ENCODE results near the gene EFNB1.

EFNB1 gene

DNA sequence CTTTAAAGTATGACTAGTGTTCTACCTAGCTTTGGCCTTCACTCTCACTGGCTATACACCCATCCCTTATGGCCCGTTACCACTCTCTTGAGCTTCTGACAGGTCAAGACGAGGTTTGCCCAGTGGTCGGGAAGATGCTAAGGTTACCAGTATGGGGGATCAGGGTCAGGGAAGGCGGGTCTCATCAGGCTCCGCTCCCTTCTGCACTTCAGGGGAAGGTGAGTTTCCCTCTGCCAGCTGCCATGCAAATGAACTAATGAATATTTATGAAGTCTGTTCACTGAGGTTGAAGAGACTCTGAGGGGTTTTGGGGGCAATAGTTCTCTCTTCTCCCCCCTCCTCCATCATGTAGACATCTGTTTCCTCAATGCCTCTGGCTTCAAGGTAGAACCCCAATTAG, 6.6 kb downstream of the EFNB1 start:
- DNase-seq (ENCODE audit: extremely low spot score): no peak
- ChIA-PET CTCF (interaction anchor here (1.5 kb wide), 1 partner anchor 13 kb away, joined by 6 read pairs; no protein-coding TSS in a partner anchor), POLR2A (interaction anchor here (1.3 kb wide), 1 partner anchor 28 kb away, joined by 4 read pairs; no protein-coding TSS in a partner anchor)
- TF ChIP-seq HDGF (IDR thresholded peaks at IDR 0.05; ENCODE audit: borderline replicate concordance): no peak
- no peak for TF ChIP-seq LEF1 (IDR thresholded peaks at IDR 0.05; ENCODE audit: borderline replicate concordance)
- no peak for TF ChIP-seq ZNF384 (IDR thresholded peaks at IDR 0.05)

DNA sequence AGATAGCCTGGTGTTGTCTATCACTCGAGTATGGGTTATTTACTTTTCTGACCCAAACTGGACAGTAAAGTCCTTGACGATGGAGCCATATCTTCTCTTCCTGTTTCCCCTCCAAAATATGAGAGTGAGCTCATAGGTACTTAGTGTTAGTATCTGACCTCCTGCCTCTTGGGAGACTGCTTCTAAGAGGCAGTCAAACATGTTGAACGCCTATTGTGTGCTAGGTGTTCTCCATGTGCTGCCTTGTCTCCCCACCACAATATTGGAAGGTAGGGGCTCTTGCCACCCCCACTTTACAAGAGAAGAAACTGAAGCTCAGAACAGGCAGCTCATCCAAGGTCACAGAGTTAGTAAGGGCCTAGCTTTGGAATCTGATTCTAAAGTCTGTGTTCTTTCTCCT, 8.3 kb downstream of the EFNB1 start:
- CTCF ChIA-PET: interaction anchor here (0.6 to 1.6 kb wide), 2 partner anchors 9 to 28 kb away, joined by 3 to 7 read pairs; no protein-coding TSS in a partner anchor
- TF ChIP-seq CTBP1 (IDR thresholded peaks at IDR 0.05; ENCODE audit: borderline replicate concordance) (no peak), NFRKB (IDR thresholded peaks at IDR 0.05) (no peak), BHLHE40 (IDR thresholded peaks at IDR 0.05; ENCODE audit: borderline replicate concordance) (no peak), ELF4 (IDR thresholded peaks at IDR 0.05) (no peak), LEF1 (IDR thresholded peaks at IDR 0.05; ENCODE audit: borderline replicate concordance) (no peak), FOXA1 (IDR thresholded peaks at IDR 0.05) (no peak), ARNT (IDR thresholded peaks at IDR 0.05) (no peak), L3MBTL2 (conservative IDR thresholded peaks at IDR 0.05) (no peak), ZNF384 (IDR thresholded peaks at IDR 0.05) (no peak), SP1 (IDR thresholded peaks at IDR 0.05) (no peak), TARDBP (IDR thresholded peaks at IDR 0.05) (no peak), HDGF (IDR thresholded peaks at IDR 0.05; ENCODE audit: borderline replicate concordance) (no peak), PKNOX1 (IDR thresholded peaks at IDR 0.05) (no peak), FOXM1 (IDR thresholded peaks at IDR 0.05; ENCODE audit: borderline replicate concordance) (no peak), FOXK2 (IDR thresholded peaks at IDR 0.05) (no peak)
- DNase-seq (ENCODE audit: extremely low spot score): no peak
- POLR2A ChIA-PET: interaction anchor here (1.8 kb wide), 1 partner anchor 8 kb away, joined by 6 read pairs; the partner anchor contains the start of gene EFNB1

GRCh38 chrX:68838571-68838910, 9.7 kb downstream of the EFNB1 start:
- DNase-seq (ENCODE audit: extremely low spot score): no peak
- no peak for TF ChIP-seq LEF1 (IDR thresholded peaks at IDR 0.05; ENCODE audit: borderline replicate concordance)
- no peak for TF ChIP-seq PKNOX1 (IDR thresholded peaks at IDR 0.05)
- no peak for TF ChIP-seq NFRKB (IDR thresholded peaks at IDR 0.05)
- no peak for TF ChIP-seq FOXM1 (IDR thresholded peaks at IDR 0.05; ENCODE audit: borderline replicate concordance)
- no peak for TF ChIP-seq L3MBTL2 (conservative IDR thresholded peaks at IDR 0.05)
- POLR2A ChIA-PET: interaction anchor here (0.7 to 1.8 kb wide), 2 partner anchors 10 kb away, joined by 3 to 6 read pairs; partner anchors contain the start of gene EFNB1
- CTCF ChIA-PET: interaction anchor here (1.0 kb wide), 1 partner anchor 11 kb away, joined by 3 read pairs; no protein-coding TSS in a partner anchor

- ChIA-PET POLR2A (no interaction called here), CTCF (no interaction called here)
- DNase-seq (ENCODE audit: extremely low spot score): no peak
- TF ChIP-seq CTBP1 (IDR thresholded peaks at IDR 0.05; ENCODE audit: borderline replicate concordance): no peak
- TF ChIP-seq HDGF (IDR thresholded peaks at IDR 0.05; ENCODE audit: borderline replicate concordance): no peak
- no peak for TF ChIP-seq ARNT (IDR thresholded peaks at IDR 0.05)
- no peak for TF ChIP-seq NFRKB (IDR thresholded peaks at IDR 0.05)
- no peak for TF ChIP-seq SP1 (IDR thresholded peaks at IDR 0.05)
- TF ChIP-seq LEF1 (IDR thresholded peaks at IDR 0.05; ENCODE audit: borderline replicate concordance): no peak
- TF ChIP-seq ELF4 (IDR thresholded peaks at IDR 0.05): no peak
- no peak for TF ChIP-seq L3MBTL2 (conservative IDR thresholded peaks at IDR 0.05)
- TF ChIP-seq TARDBP (IDR thresholded peaks at IDR 0.05): no peak
- TF ChIP-seq PKNOX1 (IDR thresholded peaks at IDR 0.05): no peak
- no peak for TF ChIP-seq SUZ12 (IDR thresholded peaks at IDR 0.05)
- TF ChIP-seq FOXA1 (IDR thresholded peaks at IDR 0.05): no peak
- TF ChIP-seq FOXM1 (IDR thresholded peaks at IDR 0.05; ENCODE audit: borderline replicate concordance): no peak
- TF ChIP-seq BHLHE40 (IDR thresholded peaks at IDR 0.05; ENCODE audit: borderline replicate concordance): no peak
- TF ChIP-seq FOXK2 (IDR thresholded peaks at IDR 0.05): no peak
Measured at GRCh38 chrX:68839771-68840170, 10.9 kb downstream of the EFNB1 start.

DNA sequence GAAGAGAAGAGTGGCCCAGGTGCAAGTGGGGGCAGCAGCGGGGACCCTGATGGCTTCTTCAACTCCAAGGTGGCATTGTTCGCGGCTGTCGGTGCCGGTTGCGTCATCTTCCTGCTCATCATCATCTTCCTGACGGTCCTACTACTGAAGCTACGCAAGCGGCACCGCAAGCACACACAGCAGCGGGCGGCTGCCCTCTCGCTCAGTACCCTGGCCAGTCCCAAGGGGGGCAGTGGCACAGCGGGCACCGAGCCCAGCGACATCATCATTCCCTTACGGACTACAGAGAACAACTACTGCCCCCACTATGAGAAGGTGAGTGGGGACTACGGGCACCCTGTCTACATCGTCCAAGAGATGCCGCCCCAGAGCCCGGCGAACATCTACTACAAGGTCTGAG, 11.4 kb downstream of the EFNB1 start:
- POLR2A ChIA-PET: no interaction called here
- TF ChIP-seq HDGF (IDR thresholded peaks at IDR 0.05; ENCODE audit: borderline replicate concordance) (no peak), L3MBTL2 (conservative IDR thresholded peaks at IDR 0.05) (no peak), FOXM1 (IDR thresholded peaks at IDR 0.05; ENCODE audit: borderline replicate concordance) (no peak), ELF4 (IDR thresholded peaks at IDR 0.05) (no peak), TARDBP (IDR thresholded peaks at IDR 0.05) (no peak), ZNF384 (IDR thresholded peaks at IDR 0.05) (no peak), PKNOX1 (IDR thresholded peaks at IDR 0.05) (no peak), NFRKB (IDR thresholded peaks at IDR 0.05) (no peak), SUZ12 (IDR thresholded peaks at IDR 0.05) (no peak)
- no peak for DNase-seq (ENCODE audit: extremely low spot score)
- CTCF ChIA-PET: no interaction called here

Data from HEK293T (cell line).